ENCODE results near the gene PHF12.

The PHF12 gene

DNA sequence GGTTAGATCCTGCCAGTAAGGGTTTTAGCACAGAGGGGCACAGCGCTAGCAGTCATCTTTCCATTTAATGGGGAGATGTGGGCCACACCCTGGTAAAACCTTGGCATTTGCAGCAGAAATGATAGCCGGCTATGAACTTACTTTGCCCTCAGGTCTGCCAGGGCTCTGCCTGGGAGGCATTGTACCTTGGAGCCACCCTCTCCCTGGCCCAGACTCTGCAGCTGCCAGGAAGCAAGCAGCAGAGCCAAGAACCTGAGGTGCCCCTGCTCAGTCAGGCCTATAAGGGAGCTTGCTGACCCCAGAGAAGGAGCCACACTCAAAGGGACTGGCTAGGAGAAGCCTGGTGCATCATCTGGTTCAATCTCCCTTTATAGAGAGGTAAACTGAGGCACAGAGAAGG lies 23.7 kb upstream of the PHF12 start:
- DNase-seq, result no peak

GRCh38 chr17:28974451-28974850 lies 23.1 kb upstream of the PHF12 start:
- no peak for DNase-seq

- no peak for DNase-seq
Measured at GRCh38 chr17:28973425-28973824, 22.1 kb upstream of the PHF12 start.

DNA sequence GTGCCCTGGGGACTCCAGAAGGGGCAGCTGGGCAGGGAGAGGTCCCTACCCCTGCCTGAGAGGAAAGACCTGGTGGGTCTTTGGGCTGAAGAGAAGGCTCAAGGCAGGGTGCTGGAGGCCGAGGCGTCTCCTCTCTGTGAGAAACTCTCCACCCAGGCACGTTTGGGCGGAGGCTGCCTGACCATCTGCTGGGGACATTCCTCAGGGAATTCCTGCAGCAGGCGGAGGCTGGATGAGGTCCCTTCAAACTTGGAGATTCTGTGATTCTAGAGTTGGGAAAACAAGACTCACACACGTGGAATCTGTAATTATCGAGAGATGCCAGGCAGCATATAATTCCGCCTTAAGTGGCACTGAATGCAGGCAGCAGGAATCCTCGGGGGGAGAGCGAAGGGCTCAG lies 21.1 kb upstream of the PHF12 start:
- DNase-seq, result no peak

- no peak for DNase-seq
Measured at GRCh38 chr17:28970879-28971278, 19.6 kb upstream of the PHF12 start.

DNA sequence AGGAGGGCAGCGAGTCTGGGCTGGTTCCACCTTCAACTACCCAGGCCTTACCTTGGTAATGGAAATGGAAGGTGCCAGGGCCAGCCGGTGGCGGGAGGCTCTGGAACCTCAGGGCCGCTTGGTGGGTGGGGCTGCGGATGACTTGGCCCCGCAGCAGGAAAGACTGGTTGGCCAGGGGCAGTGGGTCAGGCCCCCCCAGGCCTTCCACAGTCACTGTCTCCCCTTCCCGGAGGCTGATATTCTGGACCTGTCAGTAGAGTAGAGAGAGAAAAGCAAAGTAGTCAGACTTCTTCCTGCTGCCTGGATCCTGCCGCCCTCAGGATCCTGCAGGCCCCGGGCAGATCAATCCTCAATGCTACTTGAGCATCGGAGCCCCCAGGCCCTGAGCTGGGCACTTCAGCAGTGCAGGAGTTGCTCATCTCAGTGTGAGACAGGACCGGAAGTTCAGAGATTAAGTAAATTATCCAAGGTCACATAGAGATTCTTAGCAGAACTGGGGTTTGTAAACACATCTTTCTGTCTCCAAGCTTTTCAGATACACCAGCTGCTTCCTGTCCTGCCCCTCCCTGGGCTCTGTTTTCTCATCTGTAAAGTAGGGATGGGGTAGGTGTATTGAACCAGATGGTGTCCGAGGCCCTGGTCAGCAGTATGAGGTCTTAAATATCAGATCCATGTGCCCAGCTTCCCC lies 18.5 kb upstream of the PHF12 start:
- DNase-seq, result no peak

DNA sequence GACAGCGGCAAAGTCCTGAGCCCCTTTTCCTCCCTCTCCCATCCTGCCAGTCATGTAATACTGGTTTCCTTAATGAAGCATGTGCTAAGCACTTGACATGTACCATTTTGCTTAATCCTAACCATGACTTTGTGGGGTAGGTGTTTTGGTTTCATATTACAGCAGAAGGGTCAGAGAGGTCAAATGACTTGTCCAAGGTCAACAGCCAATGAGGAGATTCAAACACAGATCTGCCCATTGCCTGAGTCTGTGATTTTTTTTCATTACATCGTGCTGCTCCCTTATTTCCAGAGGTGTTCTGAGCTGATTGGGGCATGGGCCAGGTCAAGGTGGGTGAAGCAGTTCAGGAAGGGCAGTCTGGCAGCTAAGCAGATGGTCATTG lies 17.6 kb upstream of the PHF12 start:
- no peak for DNase-seq

- no peak for DNase-seq
Measured at GRCh38 chr17:28968231-28968913, 17.1 kb upstream of the PHF12 start.

DNA sequence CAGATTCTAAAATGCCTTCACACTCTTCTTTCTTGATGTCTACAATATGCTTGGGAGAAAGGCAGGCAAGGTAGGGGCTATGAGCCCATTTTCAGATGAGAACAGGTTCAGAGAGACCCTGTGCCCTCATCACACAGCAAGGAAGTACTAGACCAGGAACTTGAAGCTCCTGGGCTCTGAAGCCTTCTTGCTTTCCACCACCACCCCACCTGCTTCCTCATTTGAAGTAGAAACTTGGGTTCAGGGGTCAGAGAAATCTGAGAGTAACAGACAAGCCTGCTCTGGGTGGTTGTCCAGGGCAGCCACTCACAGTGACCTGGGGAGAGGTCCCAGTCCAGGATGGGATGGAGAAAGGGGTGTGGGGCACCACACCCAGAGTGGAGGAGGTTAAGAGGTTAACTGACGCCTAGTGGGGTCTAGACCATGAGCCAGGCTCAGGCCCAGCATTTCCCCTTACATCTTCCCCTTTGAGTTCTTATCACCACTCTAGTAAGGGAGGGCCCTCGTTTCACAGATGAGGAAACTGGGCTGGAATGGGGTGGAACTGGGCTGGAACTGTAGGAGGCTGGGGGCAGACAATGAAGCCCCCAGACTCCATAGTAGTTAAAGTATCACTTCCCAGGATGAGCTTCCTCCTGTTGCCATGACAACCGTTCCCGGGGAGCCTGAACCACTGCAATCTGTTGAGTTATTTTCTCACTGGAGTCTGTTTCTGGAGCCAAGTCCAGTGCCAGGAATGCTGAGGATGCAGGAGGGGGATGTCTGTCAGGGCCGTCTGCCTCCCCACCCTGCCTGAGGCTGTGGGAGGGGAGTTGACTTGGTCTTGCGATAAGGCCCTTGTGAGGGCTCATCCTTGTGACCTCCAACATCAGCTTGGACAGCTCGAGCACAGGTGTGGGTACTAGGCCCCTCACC lies 16.2 kb upstream of the PHF12 start:
- no peak for DNase-seq

GRCh38 chr17:28963841-28964240 lies 12.5 kb upstream of the PHF12 start:
- DNase-seq, result no peak

DNA sequence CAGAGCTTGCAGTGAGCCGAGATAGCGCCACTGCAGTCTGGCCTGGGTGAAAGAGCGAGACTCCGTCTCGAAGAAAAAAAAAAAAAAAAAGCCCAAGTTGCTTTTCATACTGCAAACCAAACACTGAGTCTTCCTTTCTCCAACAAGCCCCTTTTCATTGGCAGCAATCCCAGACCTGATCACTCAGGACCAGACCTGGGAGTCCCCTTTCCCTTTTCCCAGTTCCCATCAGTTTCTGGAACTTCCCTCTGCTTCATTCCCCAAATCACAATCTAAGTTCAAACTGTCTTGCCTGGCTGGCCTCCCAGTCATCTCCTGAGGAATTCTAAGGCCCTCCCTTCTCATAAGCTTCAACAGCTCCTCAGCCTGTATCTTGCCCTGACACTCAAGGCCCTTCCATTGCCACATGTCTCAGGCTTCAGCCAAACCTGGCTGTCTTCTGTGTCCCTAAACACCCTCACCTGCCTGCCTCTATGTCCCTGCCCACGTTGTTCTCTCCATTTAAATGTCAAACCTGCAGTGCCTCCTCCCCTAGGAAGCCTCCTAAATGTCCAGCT lies 11.8 kb upstream of the PHF12 start:
- no peak for DNase-seq

- no peak for DNase-seq
Measured at GRCh38 chr17:28961391-28961790, 10.1 kb upstream of the PHF12 start.

GRCh38 chr17:28960256-28961061 lies 9.1 kb upstream of the PHF12 start:
- no peak for DNase-seq

DNA sequence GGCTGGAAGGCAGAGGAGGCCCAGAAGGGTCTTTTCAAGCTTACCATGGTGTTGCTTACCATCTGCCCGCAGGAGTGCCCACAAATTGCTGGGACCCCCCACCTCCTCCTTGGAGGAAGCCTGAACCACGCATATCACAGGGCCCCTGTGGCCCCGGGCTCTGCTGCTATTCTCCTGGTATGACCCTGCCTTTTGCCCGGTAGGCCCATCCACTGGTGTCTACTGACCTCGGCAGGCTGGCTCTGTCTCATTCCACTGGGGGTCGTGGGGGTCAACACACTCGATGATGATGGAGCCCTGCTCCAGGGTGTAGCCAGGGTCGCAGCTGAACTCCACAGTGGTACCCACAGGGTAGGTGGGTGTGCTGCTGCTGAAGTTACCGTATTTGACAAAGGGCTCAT lies 8.2 kb upstream of the PHF12 start:
- no peak for DNase-seq

DNA sequence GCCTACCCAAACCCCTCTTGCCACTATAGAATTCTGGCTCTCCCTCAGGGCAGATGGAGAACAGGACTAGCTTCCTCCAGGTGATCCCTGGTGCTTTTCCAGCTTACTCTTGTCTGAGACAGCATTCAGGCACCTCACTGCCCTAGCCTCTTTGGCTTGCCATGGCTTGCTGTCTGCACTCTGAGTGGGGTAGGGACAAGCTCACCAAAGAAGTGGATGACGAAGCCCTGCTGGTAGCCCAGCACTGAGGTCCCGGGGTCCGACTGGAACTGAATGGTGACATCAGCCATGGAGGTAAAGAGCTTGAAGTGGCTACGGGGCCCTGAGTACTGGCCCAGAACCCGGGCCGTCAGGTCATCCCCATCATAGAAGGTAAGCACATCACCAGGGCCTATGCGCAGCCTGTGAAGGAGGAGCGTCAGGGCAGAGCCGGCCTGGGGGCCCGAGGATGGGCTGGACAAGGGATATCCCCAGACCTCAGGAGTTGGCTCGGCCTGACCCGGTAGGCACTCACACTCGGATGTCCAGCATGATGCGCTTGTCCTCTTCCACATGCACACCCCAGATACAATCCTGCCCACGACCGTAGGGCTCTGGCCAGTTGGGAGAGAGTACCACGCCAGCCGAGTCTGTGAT lies 7.6 kb upstream of the PHF12 start:
- no peak for DNase-seq

GRCh38 chr17:28957992-28958355 lies 6.7 kb upstream of the PHF12 start:
- DNase-seq, result no peak

DNA sequence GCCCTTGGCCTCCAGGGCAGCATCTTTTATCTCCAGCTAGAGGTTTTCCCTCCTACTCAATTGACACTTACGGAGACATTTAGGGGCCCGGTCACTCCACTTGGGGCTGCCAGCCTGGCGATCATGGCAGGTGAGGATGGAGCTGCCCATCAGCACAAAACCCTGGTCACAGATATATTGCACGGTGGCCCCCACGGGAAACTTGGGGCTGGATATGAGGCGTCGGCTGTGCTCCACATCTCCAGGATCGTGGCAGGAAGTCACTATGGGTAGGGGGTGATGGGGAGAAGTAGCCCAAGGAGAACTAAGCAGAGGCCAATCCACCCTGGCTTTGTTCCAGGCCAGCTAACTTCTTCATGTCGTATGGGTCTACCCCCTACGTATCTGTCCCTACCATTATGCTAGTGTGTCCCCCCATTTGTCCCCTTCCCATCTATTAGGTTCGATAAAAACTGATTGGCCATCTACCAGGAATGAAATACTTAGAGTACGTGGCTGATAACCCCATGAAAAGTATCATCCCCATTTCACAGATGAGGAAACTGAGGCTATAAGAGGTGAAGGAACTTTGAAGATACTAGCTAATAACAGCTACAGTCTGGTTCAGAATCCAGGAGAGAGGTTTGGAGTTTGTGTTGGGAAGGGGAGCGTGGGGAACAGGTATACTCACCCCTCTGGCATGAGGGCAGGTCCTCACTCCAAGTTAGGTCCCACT lies 6.1 kb upstream of the PHF12 start:
- DNase-seq, result no peak

GRCh38 chr17:28956861-28957260 lies 5.5 kb upstream of the PHF12 start:
- DNase-seq, result no peak

- no peak for DNase-seq
Measured at GRCh38 chr17:28956112-28956511, 4.8 kb upstream of the PHF12 start.

- DNase-seq, result no peak
Measured at GRCh38 chr17:28955408-28955807, 4.1 kb upstream of the PHF12 start.

DNA sequence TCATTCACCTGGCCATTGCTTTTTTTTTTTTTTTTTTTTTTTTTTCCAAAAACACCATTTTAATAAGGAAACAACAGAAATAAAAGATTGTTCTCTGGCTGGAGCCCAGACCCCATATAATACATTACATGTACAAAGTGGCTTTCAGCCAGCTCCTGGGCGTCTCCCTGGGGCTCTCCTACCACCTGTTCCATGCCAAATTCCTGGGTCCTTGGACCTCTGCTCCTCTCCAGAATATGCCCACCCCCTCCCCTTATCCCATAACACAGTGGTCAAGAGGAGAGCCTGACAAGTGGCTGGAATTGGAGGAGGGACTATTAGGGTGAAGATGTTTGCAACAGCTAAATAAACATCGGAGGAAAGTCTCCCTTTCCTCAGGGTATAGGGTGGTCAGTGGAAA lies 3.6 kb upstream of the PHF12 start:
- DNase-seq, result no peak
